Activated T-cell treated with anti-CD3 and anti-CD28 coated beads, Interleukin-2, amount 50 U/mL, for 4 hours (primary cell): ENCODE data around the gene SLC22A23. TPM values are rescaled to one million over a fixed set of nuclear protein-coding genes. Genes with fewer than 3 reads are reported as not detected.

Source experiments
- ATAC-seq, 2 donors: fragments of 200-7000 bp; cut with Tn5 transposase; one replicate each; pipeline ENCODE4 v1.10.0; 2021
- DNase-seq: peaks from one replicate; pipeline ENCODE4 v3.0.0-alpha.2; 2020
- H3K27me3 Mint-ChIP-seq: one replicate; pipeline ENCODE4 v1.8.0; 2021; ENCODE audit warnings: low read depth, mixed read lengths
- H3K36me3 Mint-ChIP-seq: one replicate; pipeline ENCODE4 v1.8.0; 2022; ENCODE audit warnings: mixed read lengths; ENCODE audit not compliant: insufficient read depth
- H3K4me1 Mint-ChIP-seq: one replicate; pipeline ENCODE4 v1.8.0; 2021; ENCODE audit warnings: low read depth, mixed read lengths
- H3K4me3 Mint-ChIP-seq: one replicate; pipeline ENCODE4 v1.8.0; 2021; ENCODE audit warnings: mild to moderate bottlenecking, moderate library complexity, mixed read lengths
- H3K9me3 Mint-ChIP-seq: one replicate; pipeline ENCODE4 v1.8.0; 2021; ENCODE audit warnings: mixed read lengths
- total RNA-seq, 3 donors: library from RNA; stranded (reverse); gene quantifications; one replicate each; pipeline ENCODE4 v1.2.1, GENCODE V29; 2021

SLC22A23 gene
- total RNA-seq, 3 donors from 2014 or later: 0.50 to 1.2 (median 0.54) TPM

- H3K36me3 Mint-ChIP-seq: peaks cover 2% of the 10 kb centered on the region
- no peak for ATAC-seq
- no peak overlapping the region for H3K4me3 Mint-ChIP-seq
Measured at GRCh38 chr6:3285049-3285639, 171.7 kb downstream of the SLC22A23 start.

DNA sequence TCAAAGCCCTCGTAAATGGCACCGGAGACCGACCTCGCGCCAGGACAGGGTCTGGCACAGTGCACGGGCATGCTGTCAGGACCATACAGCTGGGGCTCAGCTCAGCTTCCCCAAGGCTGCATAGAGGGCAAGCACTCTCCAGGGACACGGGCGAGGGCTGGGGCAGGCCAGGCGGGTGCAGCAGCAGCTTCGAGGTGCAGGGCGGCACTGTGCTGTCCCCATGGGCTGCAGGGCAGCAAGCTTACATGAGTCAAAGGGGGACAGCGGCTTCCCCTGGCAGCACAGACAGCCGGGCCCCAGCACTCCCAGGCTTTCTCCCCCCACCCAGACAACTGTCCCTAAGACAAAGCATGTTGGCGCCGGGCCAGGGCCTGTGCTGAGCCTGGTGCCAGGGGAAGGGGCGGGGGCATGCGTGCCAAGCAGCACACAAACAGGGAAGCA lies 172.4 kb downstream of the SLC22A23 start:
- Mint-ChIP-seq H3K4me1 (peaks cover 5% of the 10 kb centered on the region), H3K27me3 (no peaks in the 10 kb centered on the region), H3K9me3 (no peaks in the 10 kb centered on the region), H3K36me3 (peaks cover 2% of the 10 kb centered on the region), H3K4me3 (no peak overlapping the region)
- no peak for ATAC-seq
- no peak for DNase-seq

More at GRCh38 chr6:3285049-3285639, 171.7 kb downstream of the SLC22A23 start:
- DNase-seq: no peak
- Mint-ChIP-seq H3K27me3 (no peaks in the 10 kb centered on the region), H3K4me1 (no peaks in the 10 kb centered on the region), H3K9me3 (no peaks in the 10 kb centered on the region)

DNA sequence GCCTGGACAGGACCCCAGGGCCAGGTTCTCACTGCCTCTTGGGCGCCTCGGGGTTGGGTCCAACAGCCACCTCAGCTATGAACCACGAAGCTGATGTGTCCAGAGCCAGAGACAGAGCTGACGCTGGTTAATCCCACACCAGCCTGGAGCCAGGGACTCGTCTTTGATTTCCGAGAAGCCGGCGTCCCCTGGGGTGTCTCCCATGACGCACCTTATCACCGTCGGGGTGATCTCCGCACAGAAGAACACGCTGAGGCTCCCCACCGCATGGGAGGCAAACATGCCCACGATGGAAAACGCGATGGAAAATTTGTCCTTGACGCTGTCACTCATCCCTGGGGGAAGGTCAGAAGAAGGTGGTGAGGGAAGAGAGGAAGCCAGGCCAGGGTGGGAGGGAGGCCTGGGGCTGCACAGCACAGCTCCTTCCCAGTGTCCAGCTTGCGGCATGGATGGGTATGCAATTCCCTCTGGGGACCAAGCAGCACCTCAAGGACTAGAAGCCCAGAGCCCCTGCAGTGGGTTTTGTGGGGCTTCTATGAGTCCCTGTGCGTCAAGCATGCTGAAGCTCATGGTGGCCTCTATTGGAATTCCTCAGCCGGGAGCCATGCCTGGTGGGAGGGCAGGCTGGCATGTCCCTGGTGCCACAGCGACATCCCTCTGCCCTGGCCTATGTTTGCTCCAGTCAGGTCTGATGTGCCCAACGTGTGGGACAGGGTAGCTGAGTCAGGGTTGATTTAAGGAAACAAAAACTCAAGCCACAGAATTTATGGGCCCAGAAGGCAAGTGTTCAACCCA lies 173.0 kb downstream of the SLC22A23 start:
- Mint-ChIP-seq H3K4me1 (peaks cover 5% of the 10 kb centered on the region), H3K36me3 (peaks cover 2% of the 10 kb centered on the region), H3K4me3 (no peak overlapping the region), H3K27me3 (no peaks in the 10 kb centered on the region), H3K9me3 (no peaks in the 10 kb centered on the region)
- ATAC-seq (no peak), DNase-seq (no peak)

DNA sequence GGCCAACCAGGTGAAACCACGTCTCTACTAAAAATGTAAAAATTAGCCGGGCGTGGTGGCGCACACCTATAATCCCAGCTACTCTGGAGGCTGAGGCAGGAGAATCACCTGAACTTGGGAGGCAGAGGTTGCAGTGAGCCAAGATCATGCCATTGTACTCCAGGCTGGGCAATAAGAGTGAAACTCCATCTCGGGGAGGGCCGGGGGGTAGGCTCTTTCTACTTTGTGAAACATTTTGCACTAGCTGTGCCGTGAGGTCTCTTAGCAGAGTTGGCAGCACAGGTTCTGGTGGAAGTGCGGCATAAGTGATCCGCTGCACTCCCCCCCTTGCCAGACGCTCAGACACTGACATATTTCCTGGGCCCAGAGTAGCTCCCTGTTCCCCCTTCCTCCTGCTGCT lies 173.6 kb downstream of the SLC22A23 start:
- Mint-ChIP-seq H3K4me3 (no peak overlapping the region), H3K4me1 (peaks cover 5% of the 10 kb centered on the region), H3K27me3 (no peaks in the 10 kb centered on the region), H3K9me3 (no peaks in the 10 kb centered on the region), H3K36me3 (peaks cover 2% of the 10 kb centered on the region)
- DNase-seq: no peak
- no peak for ATAC-seq

DNA sequence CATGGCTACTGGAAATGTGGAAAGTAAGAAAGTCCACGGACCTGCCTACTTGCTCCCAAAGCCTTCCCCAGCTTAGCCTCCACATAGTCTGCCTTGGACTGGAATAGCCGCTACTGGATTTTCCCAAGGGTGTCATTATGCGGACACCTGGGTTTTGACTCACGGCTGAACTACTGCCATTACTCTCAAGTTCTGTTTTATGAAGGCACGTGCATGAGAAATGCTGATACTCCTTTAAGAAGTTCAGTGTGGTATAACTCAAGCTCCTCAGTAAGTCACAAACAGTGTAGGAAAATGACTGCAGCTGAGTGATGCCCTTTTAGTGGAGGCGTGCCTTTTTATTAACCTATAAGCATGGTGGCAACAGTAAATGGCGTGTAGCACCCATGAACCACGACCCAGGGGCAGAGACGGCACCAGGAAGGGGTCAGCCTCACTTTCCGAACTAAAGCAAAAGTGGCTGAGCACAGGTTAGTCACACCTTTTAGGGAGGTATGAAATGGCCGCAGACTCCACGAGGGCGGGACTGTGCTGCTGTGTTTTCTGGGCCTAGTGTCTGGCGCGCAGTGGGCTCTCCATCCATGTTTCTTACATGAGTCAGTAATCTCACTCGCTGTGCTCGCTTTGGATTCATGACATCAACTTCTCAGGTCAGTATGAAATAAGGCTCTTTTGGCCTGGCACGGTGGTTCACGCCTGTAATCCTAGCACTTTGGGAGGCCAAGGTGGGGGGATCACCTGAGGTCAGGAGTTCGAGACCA lies 174.2 kb downstream of the SLC22A23 start:
- no peak for ATAC-seq
- H3K4me1 Mint-ChIP-seq: peaks cover 5% of the 10 kb centered on the region
- H3K36me3 Mint-ChIP-seq: peaks cover 2% of the 10 kb centered on the region
- no peak overlapping the region for H3K4me3 Mint-ChIP-seq
- no peaks in the 10 kb centered on the region for H3K27me3 Mint-ChIP-seq
- H3K9me3 Mint-ChIP-seq: no peaks in the 10 kb centered on the region
- DNase-seq: no peak

DNA sequence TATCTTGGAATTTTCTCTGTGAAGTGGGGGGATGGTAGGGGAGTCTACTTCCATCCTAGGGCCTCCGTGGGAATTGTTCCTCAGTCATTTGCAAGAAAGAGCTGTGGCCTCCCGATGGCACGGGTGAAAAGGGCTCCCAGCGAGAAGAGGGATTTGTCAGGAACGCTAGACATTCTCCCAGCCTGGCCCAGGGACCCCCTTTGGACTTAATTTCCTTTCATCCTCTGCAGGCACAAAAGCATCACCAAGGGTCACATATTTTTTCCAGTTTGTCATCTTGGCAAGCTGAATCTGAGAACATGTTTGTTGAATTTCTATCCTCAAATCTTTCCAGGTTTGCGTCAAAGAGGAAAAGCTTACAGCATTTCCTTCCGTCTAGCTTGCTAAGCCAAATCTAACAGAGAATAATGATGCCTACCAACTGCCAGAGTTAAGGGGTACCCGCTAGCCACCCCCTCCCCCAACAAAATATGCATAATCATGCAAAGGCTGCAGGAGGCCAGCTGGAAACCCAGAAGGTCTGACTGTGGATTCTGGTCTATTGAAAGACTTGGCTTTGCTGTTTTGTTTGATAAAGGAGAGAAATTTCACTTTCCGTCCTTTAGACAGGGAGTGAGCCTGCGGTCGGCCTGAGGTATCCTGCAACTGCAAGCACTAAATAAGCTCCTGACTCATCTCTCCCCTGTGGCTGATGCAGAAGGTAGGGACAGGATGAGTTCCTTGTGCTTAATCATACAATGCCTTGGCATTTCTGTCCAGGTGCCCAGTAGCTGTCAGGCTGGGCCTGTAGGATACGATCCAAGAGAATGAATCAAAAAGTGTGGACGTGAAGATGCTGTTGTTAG lies 175.0 kb downstream of the SLC22A23 start:
- H3K27me3 Mint-ChIP-seq: no peaks in the 10 kb centered on the region
- no peak for DNase-seq
- no peaks in the 10 kb centered on the region for H3K9me3 Mint-ChIP-seq
- no peak overlapping the region for H3K4me3 Mint-ChIP-seq
- ATAC-seq: no peak
- peaks cover 5% of the 10 kb centered on the region for H3K4me1 Mint-ChIP-seq
- H3K36me3 Mint-ChIP-seq: peaks cover 2% of the 10 kb centered on the region

- H3K36me3 Mint-ChIP-seq: peaks cover 2% of the 10 kb centered on the region
Measured at GRCh38 chr6:3280866-3281465, 175.9 kb downstream of the SLC22A23 start.

GRCh38 chr6:3280091-3280490 lies 176.8 kb downstream of the SLC22A23 start:
- ATAC-seq (no peak), DNase-seq (no peak)
- Mint-ChIP-seq H3K9me3 (no peaks in the 10 kb centered on the region), H3K36me3 (peaks cover 2% of the 10 kb centered on the region), H3K4me1 (peaks cover 5% of the 10 kb centered on the region), H3K27me3 (no peaks in the 10 kb centered on the region), H3K4me3 (no peak overlapping the region)

More at GRCh38 chr6:3280866-3281465, 175.9 kb downstream of the SLC22A23 start:
- DNase-seq (no peak), ATAC-seq (no peak)
- Mint-ChIP-seq H3K9me3 (no peaks in the 10 kb centered on the region), H3K4me3 (no peak overlapping the region), H3K4me1 (peaks cover 5% of the 10 kb centered on the region), H3K27me3 (no peaks in the 10 kb centered on the region)

DNA sequence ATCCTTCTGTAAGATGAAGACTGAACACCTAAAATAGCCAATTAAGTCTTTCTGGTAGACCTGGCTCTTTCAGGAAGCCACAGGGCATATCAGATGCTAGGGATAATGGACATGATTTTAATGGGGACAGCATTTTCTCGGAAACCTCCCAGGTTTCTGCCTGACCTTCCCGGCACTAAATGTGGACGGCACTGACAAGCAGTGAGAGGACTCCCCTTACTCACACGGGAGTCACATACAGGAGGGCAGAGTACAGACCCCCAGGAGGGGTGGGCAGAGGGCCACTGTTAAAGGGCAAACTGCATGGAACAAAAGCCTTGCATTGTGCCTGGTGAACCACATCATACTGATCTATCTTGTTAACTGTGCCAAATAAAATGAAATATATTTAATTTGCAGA lies 178.2 kb downstream of the SLC22A23 start:
- H3K4me3 Mint-ChIP-seq: no peak overlapping the region
- peaks cover 2% of the 10 kb centered on the region for H3K36me3 Mint-ChIP-seq
- H3K9me3 Mint-ChIP-seq: no peaks in the 10 kb centered on the region

DNA sequence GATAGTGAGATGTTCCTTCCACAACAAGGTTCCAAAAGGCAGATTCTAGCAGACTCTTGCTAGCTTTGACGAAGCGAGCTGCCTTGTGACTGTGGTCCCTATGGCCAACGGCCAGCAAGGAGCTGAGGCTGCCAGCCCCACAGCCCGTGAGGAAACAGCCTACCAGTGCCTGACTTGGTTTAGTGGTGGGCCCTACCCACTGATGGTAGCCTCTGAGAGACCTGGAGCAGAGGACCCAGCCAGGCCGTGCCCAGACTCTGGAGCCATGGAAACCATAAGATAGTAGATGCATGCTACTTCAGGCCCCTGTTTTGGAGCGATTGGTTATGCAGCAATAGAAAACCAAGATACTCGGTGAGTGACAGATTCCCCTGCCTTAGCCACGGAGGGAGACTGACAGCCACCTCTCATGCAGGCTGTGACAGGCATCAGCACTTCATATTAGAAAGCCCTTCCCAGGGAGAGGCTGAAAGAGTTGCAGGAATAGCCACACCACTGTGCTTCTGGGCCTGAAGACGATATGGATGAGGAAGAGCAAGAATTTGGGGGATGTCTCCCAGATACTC lies 178.9 kb downstream of the SLC22A23 start:
- no peaks in the 10 kb centered on the region for H3K27me3 Mint-ChIP-seq
- no peaks in the 10 kb centered on the region for H3K9me3 Mint-ChIP-seq

More for the DNA sequence above, 178.2 kb downstream of the SLC22A23 start:
- DNase-seq (no peak), ATAC-seq (no peak)
- Mint-ChIP-seq H3K27me3 (no peaks in the 10 kb centered on the region), H3K4me1 (peaks cover 8% of the 10 kb centered on the region)

DNA sequence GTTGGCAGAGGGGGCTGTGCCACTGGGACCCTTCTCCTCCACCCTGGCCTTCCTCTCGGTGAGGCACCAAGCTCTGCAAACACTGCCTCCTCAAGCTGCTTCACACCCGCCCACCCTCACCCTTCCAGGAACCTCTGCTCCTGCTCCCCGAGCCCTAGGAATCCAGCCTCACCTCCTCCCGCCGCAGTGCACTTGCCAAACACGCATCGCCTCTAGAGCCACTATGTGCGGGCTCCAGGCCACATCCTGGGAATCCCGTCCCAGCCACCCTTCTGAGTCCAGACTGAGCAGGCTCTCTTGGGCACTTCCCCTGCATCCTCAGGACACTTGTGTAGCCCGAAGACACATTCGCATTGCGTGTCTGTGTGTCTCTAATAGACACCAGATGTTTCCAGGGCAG lies 179.6 kb downstream of the SLC22A23 start:
- H3K9me3 Mint-ChIP-seq: no peaks in the 10 kb centered on the region
- H3K27me3 Mint-ChIP-seq: no peaks in the 10 kb centered on the region
- H3K4me1 Mint-ChIP-seq: peaks cover 9% of the 10 kb centered on the region
- no peak for ATAC-seq
- H3K36me3 Mint-ChIP-seq: peaks cover 3% of the 10 kb centered on the region
- no peak for DNase-seq
- no peak overlapping the region for H3K4me3 Mint-ChIP-seq

More for the DNA sequence above, 178.9 kb downstream of the SLC22A23 start:
- Mint-ChIP-seq H3K4me3 (no peak overlapping the region), H3K4me1 (peaks cover 9% of the 10 kb centered on the region), H3K36me3 (peaks cover 2% of the 10 kb centered on the region)
- DNase-seq (no peak), ATAC-seq (no peak)

GRCh38 chr6:3276174-3277167 lies 180.4 kb downstream of the SLC22A23 start:
- H3K4me1 Mint-ChIP-seq: peaks cover 9% of the 10 kb centered on the region

More at GRCh38 chr6:3276174-3277167, 180.4 kb downstream of the SLC22A23 start:
- Mint-ChIP-seq H3K36me3 (peaks cover 10% of the 10 kb centered on the region), H3K9me3 (no peaks in the 10 kb centered on the region), H3K27me3 (no peaks in the 10 kb centered on the region), H3K4me3 (no peak overlapping the region)
- no peak for ATAC-seq
- DNase-seq: no peak
